Measurements from ENCODE around the gene WBP2.

Gene WBP2

GRCh38 chr17:75837899-75838298 is 17.2 kb downstream of the WBP2 start:
- Mint-ChIP-seq H3K27ac (no peak overlapping the region), H3K27me3 (no peaks in the 10 kb centered on the region), H3K4me1 (peaks cover 9 to 23% of the 10 kb centered on the region in 2 donors), H3K36me3 (peaks cover 27 to 40% of the 10 kb centered on the region in 2 donors), H3K4me3 (no peak overlapping the region), H3K9me3 (no peaks in the 10 kb centered on the region)
- DNase-seq (no peak), ATAC-seq (replicated peaks) (no peak)

- Mint-ChIP-seq H3K9me3 (no peaks in the 10 kb centered on the region), H3K4me1 (peaks cover 13 to 23% of the 10 kb centered on the region in 2 donors)
Observed at GRCh38 chr17:75836605-75837004, 18.5 kb downstream of the WBP2 start.

GRCh38 chr17:75835654-75835987 is 19.5 kb downstream of the WBP2 start:
- Mint-ChIP-seq H3K9me3 (no peaks in the 10 kb centered on the region), H3K4me1 (peaks cover 13 to 23% of the 10 kb centered on the region in 2 donors), H3K4me3 (no peak overlapping the region), H3K27ac (no peak overlapping the region), H3K27me3 (no peaks in the 10 kb centered on the region), H3K36me3 (peaks cover 30 to 44% of the 10 kb centered on the region in 2 donors)
- ATAC-seq (replicated peaks): no peak
- no peak for DNase-seq

More at GRCh38 chr17:75836605-75837004, 18.5 kb downstream of the WBP2 start:
- DNase-seq: no peak
- H3K36me3 Mint-ChIP-seq: peaks cover 27 to 42% of the 10 kb centered on the region in 2 donors
- no peak overlapping the region for H3K4me3 Mint-ChIP-seq
- no peak for ATAC-seq (replicated peaks)
- no peaks in the 10 kb centered on the region for H3K27me3 Mint-ChIP-seq
- H3K27ac Mint-ChIP-seq: no peak overlapping the region

GRCh38 chr17:75834928-75835653 is 20.0 kb downstream of the WBP2 start:
- H3K36me3 Mint-ChIP-seq: peaks cover 33 to 49% of the 10 kb centered on the region in 2 donors
- H3K27ac Mint-ChIP-seq: no peak overlapping the region
- H3K9me3 Mint-ChIP-seq: no peaks in the 10 kb centered on the region
- no peaks in the 10 kb centered on the region for H3K27me3 Mint-ChIP-seq
- ATAC-seq (replicated peaks) (no peak), DNase-seq (no peak)
- no peak overlapping the region for H3K4me3 Mint-ChIP-seq
- peaks cover 13 to 23% of the 10 kb centered on the region in 2 donors for H3K4me1 Mint-ChIP-seq

GRCh38 chr17:75834279-75834920 is 20.7 kb downstream of the WBP2 start:
- ATAC-seq (replicated peaks) (no peak), DNase-seq (no peak)
- Mint-ChIP-seq H3K27me3 (no peaks in the 10 kb centered on the region), H3K36me3 (peaks cover 38 to 51% of the 10 kb centered on the region in 2 donors), H3K27ac (peak overlapping the region; percentile 25), H3K4me1 (peaks cover 13 to 23% of the 10 kb centered on the region in 2 donors), H3K9me3 (no peaks in the 10 kb centered on the region), H3K4me3 (no peak overlapping the region)

- Mint-ChIP-seq H3K36me3 (peaks cover 31 to 44% of the 10 kb centered on the region in 2 donors), H3K27ac (peak overlapping the region; percentile 38), H3K27me3 (no peaks in the 10 kb centered on the region), H3K9me3 (no peaks in the 10 kb centered on the region), H3K4me1 (peaks cover 19 to 23% of the 10 kb centered on the region in 2 donors), H3K4me3 (no peak overlapping the region)
- DNase-seq: no peak
- ATAC-seq (replicated peaks): peak in 1 of 2 donors; percentile 20
Observed at GRCh38 chr17:75832652-75833400, 22.3 kb downstream of the WBP2 start.

- H3K36me3 Mint-ChIP-seq: peaks cover 30 to 41% of the 10 kb centered on the region in 2 donors
Observed at GRCh38 chr17:75832164-75832651, 22.9 kb downstream of the WBP2 start.

GRCh38 chr17:75831032-75831571 is 24.0 kb downstream of the WBP2 start:
- peaks cover 22 to 35% of the 10 kb centered on the region in 2 donors for H3K4me1 Mint-ChIP-seq
- ATAC-seq (replicated peaks) (no peak), DNase-seq (no peak)
- H3K4me3 Mint-ChIP-seq: no peak overlapping the region
- no peak overlapping the region for H3K27ac Mint-ChIP-seq
- H3K9me3 Mint-ChIP-seq: no peaks in the 10 kb centered on the region
- H3K27me3 Mint-ChIP-seq: no peaks in the 10 kb centered on the region
- peaks cover 35 to 44% of the 10 kb centered on the region in 2 donors for H3K36me3 Mint-ChIP-seq

More at GRCh38 chr17:75832164-75832651, 22.9 kb downstream of the WBP2 start:
- H3K4me3 Mint-ChIP-seq: no peak overlapping the region
- peak overlapping the region; percentile 47 for H3K27ac Mint-ChIP-seq
- no peaks in the 10 kb centered on the region for H3K27me3 Mint-ChIP-seq
- DNase-seq (no peak), ATAC-seq (replicated peaks) (no peak)
- peaks cover 19 to 28% of the 10 kb centered on the region in 2 donors for H3K4me1 Mint-ChIP-seq
- H3K9me3 Mint-ChIP-seq: no peaks in the 10 kb centered on the region

GRCh38 chr17:75830164-75831031 is 24.7 kb downstream of the WBP2 start:
- H3K4me1 Mint-ChIP-seq: peaks cover 22 to 37% of the 10 kb centered on the region in 2 donors

GRCh38 chr17:75829747-75830146 is 25.4 kb downstream of the WBP2 start:
- Mint-ChIP-seq H3K27ac (peak overlapping the region; percentile 25), H3K36me3 (peaks cover 36 to 42% of the 10 kb centered on the region in 2 donors)

More at GRCh38 chr17:75830164-75831031, 24.7 kb downstream of the WBP2 start:
- H3K36me3 Mint-ChIP-seq: peaks cover 36 to 44% of the 10 kb centered on the region in 2 donors
- H3K27me3 Mint-ChIP-seq: no peaks in the 10 kb centered on the region
- ATAC-seq (replicated peaks) (no peak), DNase-seq (no peak)
- H3K9me3 Mint-ChIP-seq: no peaks in the 10 kb centered on the region
- H3K27ac Mint-ChIP-seq: no peak overlapping the region
- no peak overlapping the region for H3K4me3 Mint-ChIP-seq

GRCh38 chr17:75828741-75829140 is 26.4 kb downstream of the WBP2 start:
- Mint-ChIP-seq H3K4me1 (peaks cover 17 to 28% of the 10 kb centered on the region in 2 donors), H3K9me3 (no peaks in the 10 kb centered on the region), H3K36me3 (peaks cover 30 to 32% of the 10 kb centered on the region in 2 donors), H3K4me3 (no peak overlapping the region), H3K27ac (no peak overlapping the region), H3K27me3 (no peaks in the 10 kb centered on the region)
- no peak for DNase-seq
- no peak for ATAC-seq (replicated peaks)

More at GRCh38 chr17:75829747-75830146, 25.4 kb downstream of the WBP2 start:
- Mint-ChIP-seq H3K4me3 (no peak overlapping the region), H3K9me3 (no peaks in the 10 kb centered on the region), H3K27me3 (no peaks in the 10 kb centered on the region), H3K4me1 (peaks cover 22 to 37% of the 10 kb centered on the region in 2 donors)
- DNase-seq (no peak), ATAC-seq (replicated peaks) (no peak)

GRCh38 chr17:75828076-75828400 is 27.1 kb downstream of the WBP2 start:
- no peak for DNase-seq
- Mint-ChIP-seq H3K36me3 (peaks cover 26 to 28% of the 10 kb centered on the region in 2 donors), H3K27me3 (no peaks in the 10 kb centered on the region), H3K9me3 (no peaks in the 10 kb centered on the region), H3K4me1 (peaks cover 13 to 23% of the 10 kb centered on the region in 2 donors), H3K4me3 (peak overlapping the region; percentile 46 to 75), H3K27ac (peak overlapping the region; percentile 75)
- ATAC-seq (replicated peaks): peak in 1 of 2 donors; percentile 30

GRCh38 chr17:75827308-75828075 is 27.6 kb downstream of the WBP2 start:
- Mint-ChIP-seq H3K27me3 (no peaks in the 10 kb centered on the region), H3K4me3 (peak overlapping the region; percentile 46 to 75), H3K9me3 (no peaks in the 10 kb centered on the region), H3K27ac (peak overlapping the region; percentile 75), H3K4me1 (peaks cover 11 to 21% of the 10 kb centered on the region in 2 donors), H3K36me3 (peaks cover 24 to 28% of the 10 kb centered on the region in 2 donors)
- ATAC-seq (replicated peaks) (peak; percentile 75 to 77), DNase-seq (peak; percentile 39)

All from stimulated activated naive B cell treated with anti-CD40 and anti-IgM and Interleukin-4, amounts not matched to agents 10 μg/mL and 1 μg/mL and 100 μg/mL, for 72 hours (primary cell).